Measurements from ENCODE around the gene BLCAP. TPM values are rescaled to one million over a fixed set of nuclear protein-coding genes. Genes with fewer than 3 reads are reported as not detected.

Gene BLCAP
- total and polyA plus RNA-seq, 2 experiments from 2014 or later, result 62.2 to 64.8 TPM

DNA sequence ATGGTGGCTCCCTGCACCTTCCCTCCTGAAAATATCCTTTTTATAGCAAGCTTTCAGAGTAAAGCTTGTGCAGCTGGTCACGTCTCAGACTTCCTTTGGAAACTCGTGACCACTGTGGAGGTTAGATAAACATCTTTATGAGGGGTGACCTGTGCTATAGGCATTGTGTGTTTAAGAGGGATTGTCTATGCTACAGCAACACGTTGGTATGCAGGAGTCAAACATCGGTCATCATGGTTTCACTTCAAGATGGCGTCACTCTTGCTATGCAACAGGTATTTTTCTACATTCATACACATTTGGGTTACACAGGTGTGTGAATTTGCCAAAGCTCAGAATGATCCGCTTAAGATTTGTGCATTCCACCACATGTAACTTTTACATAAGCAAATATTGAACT is 14.6 kb upstream of the BLCAP start (continued):
- TF ChIP-seq, protein P1, sequence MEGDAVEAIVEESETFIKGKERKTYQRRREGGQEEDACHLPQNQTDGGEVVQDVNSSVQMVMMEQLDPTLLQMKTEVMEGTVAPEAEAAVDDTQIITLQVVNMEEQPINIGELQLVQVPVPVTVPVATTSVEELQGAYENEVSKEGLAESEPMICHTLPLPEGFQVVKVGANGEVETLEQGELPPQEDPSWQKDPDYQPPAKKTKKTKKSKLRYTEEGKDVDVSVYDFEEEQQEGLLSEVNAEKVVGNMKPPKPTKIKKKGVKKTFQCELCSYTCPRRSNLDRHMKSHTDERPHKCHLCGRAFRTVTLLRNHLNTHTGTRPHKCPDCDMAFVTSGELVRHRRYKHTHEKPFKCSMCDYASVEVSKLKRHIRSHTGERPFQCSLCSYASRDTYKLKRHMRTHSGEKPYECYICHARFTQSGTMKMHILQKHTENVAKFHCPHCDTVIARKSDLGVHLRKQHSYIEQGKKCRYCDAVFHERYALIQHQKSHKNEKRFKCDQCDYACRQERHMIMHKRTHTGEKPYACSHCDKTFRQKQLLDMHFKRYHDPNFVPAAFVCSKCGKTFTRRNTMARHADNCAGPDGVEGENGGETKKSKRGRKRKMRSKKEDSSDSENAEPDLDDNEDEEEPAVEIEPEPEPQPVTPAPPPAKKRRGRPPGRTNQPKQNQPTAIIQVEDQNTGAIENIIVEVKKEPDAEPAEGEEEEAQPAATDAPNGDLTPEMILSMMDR (conservative IDR thresholded peaks at IDR 0.05; ENCODE audit: low read depth in 2 of 2), result no peak
- no peak for TF ChIP-seq POLR2AphosphoS5 (IDR thresholded peaks at IDR 0.05; ENCODE audit: low read depth)
- TF ChIP-seq, protein P2, sequence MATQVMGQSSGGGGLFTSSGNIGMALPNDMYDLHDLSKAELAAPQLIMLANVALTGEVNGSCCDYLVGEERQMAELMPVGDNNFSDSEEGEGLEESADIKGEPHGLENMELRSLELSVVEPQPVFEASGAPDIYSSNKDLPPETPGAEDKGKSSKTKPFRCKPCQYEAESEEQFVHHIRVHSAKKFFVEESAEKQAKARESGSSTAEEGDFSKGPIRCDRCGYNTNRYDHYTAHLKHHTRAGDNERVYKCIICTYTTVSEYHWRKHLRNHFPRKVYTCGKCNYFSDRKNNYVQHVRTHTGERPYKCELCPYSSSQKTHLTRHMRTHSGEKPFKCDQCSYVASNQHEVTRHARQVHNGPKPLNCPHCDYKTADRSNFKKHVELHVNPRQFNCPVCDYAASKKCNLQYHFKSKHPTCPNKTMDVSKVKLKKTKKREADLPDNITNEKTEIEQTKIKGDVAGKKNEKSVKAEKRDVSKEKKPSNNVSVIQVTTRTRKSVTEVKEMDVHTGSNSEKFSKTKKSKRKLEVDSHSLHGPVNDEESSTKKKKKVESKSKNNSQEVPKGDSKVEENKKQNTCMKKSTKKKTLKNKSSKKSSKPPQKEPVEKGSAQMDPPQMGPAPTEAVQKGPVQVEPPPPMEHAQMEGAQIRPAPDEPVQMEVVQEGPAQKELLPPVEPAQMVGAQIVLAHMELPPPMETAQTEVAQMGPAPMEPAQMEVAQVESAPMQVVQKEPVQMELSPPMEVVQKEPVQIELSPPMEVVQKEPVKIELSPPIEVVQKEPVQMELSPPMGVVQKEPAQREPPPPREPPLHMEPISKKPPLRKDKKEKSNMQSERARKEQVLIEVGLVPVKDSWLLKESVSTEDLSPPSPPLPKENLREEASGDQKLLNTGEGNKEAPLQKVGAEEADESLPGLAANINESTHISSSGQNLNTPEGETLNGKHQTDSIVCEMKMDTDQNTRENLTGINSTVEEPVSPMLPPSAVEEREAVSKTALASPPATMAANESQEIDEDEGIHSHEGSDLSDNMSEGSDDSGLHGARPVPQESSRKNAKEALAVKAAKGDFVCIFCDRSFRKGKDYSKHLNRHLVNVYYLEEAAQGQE (IDR thresholded peaks at IDR 0.05; ENCODE audit: unreplicated experiment), result no peak

DNA sequence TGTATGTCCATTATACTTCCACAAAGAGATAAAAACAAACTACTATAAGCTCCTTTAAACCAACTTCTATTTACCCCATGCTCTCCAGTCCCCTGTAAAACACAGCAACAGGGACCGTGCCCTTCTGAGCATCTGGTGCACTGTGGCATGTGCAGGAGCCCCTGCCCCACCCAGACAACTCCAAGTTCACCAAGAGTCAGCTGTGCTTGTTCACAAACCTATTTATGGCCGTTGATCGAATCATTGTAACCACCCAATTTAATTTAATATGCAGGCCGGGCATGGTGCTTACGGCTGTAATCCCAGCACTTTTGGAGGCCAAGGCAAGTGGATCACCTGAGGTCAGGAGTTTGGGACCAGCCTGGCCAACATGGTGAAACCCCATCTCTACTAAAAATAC is 13.7 kb upstream of the BLCAP start:
- no peak for ATAC-seq
- no peaks in the 10 kb centered on the region for H3K36me3 ChIP-seq (ENCODE audit: insufficient read depth)
- no peak for TF ChIP-seq EZH2phosphoT487 (IDR thresholded peaks at IDR 0.05; ENCODE audit: unreplicated experiment)
- TF ChIP-seq JUNB (IDR thresholded peaks at IDR 0.05; ENCODE audit: unreplicated experiment), result no peak
- TF ChIP-seq EZH2 (IDR thresholded peaks at IDR 0.05; ENCODE audit: low read depth, unreplicated experiment), result no peak
- TF ChIP-seq, protein P3, sequence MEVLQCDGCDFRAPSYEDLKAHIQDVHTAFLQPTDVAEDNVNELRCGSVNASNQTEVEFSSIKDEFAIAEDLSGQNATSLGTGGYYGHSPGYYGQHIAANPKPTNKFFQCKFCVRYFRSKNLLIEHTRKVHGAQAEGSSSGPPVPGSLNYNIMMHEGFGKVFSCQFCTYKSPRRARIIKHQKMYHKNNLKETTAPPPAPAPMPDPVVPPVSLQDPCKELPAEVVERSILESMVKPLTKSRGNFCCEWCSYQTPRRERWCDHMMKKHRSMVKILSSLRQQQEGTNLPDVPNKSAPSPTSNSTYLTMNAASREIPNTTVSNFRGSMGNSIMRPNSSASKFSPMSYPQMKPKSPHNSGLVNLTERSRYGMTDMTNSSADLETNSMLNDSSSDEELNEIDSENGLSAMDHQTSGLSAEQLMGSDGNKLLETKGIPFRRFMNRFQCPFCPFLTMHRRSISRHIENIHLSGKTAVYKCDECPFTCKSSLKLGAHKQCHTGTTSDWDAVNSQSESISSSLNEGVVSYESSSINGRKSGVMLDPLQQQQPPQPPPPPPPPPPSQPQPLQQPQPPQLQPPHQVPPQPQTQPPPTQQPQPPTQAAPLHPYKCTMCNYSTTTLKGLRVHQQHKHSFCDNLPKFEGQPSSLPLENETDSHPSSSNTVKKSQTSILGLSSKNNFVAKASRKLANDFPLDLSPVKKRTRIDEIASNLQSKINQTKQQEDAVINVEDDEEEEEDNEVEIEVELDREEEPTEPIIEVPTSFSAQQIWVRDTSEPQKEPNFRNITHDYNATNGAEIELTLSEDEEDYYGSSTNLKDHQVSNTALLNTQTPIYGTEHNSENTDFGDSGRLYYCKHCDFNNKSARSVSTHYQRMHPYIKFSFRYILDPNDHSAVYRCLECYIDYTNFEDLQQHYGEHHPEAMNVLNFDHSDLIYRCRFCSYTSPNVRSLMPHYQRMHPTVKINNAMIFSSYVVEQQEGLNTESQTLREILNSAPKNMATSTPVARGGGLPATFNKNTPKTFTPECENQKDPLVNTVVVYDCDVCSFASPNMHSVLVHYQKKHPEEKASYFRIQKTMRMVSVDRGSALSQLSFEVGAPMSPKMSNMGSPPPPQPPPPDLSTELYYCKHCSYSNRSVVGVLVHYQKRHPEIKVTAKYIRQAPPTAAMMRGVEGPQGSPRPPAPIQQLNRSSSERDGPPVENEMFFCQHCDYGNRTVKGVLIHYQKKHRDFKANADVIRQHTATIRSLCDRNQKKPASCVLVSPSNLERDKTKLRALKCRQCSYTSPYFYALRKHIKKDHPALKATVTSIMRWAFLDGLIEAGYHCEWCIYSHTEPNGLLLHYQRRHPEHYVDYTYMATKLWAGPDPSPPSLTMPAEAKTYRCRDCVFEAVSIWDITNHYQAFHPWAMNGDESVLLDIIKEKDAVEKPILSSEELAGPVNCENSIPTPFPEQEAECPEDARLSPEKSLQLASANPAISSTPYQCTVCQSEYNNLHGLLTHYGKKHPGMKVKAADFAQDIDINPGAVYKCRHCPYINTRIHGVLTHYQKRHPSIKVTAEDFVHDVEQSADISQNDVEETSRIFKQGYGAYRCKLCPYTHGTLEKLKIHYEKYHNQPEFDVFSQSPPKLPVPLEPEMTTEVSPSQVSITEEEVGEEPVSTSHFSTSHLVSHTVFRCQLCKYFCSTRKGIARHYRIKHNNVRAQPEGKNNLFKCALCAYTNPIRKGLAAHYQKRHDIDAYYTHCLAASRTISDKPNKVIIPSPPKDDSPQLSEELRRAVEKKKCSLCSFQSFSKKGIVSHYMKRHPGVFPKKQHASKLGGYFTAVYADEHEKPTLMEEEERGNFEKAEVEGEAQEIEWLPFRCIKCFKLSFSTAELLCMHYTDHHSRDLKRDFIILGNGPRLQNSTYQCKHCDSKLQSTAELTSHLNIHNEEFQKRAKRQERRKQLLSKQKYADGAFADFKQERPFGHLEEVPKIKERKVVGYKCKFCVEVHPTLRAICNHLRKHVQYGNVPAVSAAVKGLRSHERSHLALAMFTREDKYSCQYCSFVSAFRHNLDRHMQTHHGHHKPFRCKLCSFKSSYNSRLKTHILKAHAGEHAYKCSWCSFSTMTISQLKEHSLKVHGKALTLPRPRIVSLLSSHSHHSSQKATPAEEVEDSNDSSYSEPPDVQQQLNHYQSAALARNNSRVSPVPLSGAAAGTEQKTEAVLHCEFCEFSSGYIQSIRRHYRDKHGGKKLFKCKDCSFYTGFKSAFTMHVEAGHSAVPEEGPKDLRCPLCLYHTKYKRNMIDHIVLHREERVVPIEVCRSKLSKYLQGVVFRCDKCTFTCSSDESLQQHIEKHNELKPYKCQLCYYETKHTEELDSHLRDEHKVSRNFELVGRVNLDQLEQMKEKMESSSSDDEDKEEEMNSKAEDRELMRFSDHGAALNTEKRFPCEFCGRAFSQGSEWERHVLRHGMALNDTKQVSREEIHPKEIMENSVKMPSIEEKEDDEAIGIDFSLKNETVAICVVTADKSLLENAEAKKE (CRISPR knock-in tag; IDR thresholded peaks at IDR 0.05), result no peak
- TF ChIP-seq, protein P1 (conservative IDR thresholded peaks at IDR 0.05; ENCODE audit: low read depth in 2 of 2), result no peak
- TF ChIP-seq, protein P4, sequence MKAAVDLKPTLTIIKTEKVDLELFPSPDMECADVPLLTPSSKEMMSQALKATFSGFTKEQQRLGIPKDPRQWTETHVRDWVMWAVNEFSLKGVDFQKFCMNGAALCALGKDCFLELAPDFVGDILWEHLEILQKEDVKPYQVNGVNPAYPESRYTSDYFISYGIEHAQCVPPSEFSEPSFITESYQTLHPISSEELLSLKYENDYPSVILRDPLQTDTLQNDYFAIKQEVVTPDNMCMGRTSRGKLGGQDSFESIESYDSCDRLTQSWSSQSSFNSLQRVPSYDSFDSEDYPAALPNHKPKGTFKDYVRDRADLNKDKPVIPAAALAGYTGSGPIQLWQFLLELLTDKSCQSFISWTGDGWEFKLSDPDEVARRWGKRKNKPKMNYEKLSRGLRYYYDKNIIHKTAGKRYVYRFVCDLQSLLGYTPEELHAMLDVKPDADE (IDR thresholded peaks at IDR 0.05), result no peak

More for the DNA sequence above, 13.7 kb upstream of the BLCAP start:
- no peaks in the 10 kb centered on the region for H3K36me3 Mint-ChIP-seq (ENCODE audit: low read depth)
- no peak overlapping the region for H3K27ac Mint-ChIP-seq
- Histone ChIP-seq H3F3A (replicated peaks; ENCODE audit: low read depth) (no peaks in the 10 kb centered on the region), H3K27me3 (ENCODE audit: insufficient read depth) (no peaks in the 10 kb centered on the region), H3K4me1 (ENCODE audit: insufficient read depth) (peaks cover 12% of the 10 kb centered on the region), H3K79me2 (replicated peaks; ENCODE audit: insufficient read depth) (no peaks in the 10 kb centered on the region), H2AFZ (no peak overlapping the region), H4K20me1 (replicated peaks; ENCODE audit: insufficient read depth) (no peaks in the 10 kb centered on the region), H3K4me3 (no peak overlapping the region), H3K4me2 (no peak overlapping the region), H3K27ac (ENCODE audit: low read depth) (no peak overlapping the region), H3K9me2 (ENCODE audit: insufficient read depth) (no peaks in the 10 kb centered on the region)
- peaks cover 11% of the 10 kb centered on the region; the same call in 2 of the 3 replicates for H3K4me1 Mint-ChIP-seq
- no peaks in the 10 kb centered on the region for H3K9me3 Mint-ChIP-seq
- peaks cover 5% of the 10 kb centered on the region for H3K27me3 Mint-ChIP-seq (ENCODE audit: insufficient read depth, low read depth, poor library complexity)
- DNase-seq (ENCODE audit: low spot score), result no peak
- H3K4me3 Mint-ChIP-seq, result no peak overlapping the region

Data from GM23338 (cell line).